Endothelial cell of umbilical vein (primary cell): ENCODE data around the gene ARSB.

Experiments used
- CTCF ChIP-seq, 2 donors: IDR thresholded peaks; 1 replicate in 1 of 2; 2 replicates in 1 of 2; pipeline ENCODE4 v1.5.1; 2011; ENCODE audit warnings: low read length in 2 of 2, mild to moderate bottlenecking in 2 of 2, moderate library complexity in 2 of 2, control low read depth in 1 of 2, inconsistent platforms in 1 of 2, low read depth in 1 of 2; ENCODE audit not compliant: insufficient read depth in 1 of 2; ENCODE audit errors: extremely low read depth in 1 of 2
- EZH2 ChIP-seq: IDR thresholded peaks from 2 replicates; pipeline ENCODE4 v1.6.1; 2012; ENCODE audit warnings: borderline replicate concordance, low read depth, mild to moderate bottlenecking, moderate library complexity, low read length, inconsistent platforms; ENCODE audit not compliant: severe bottlenecking
- POLR2A ChIP-seq: IDR thresholded peaks from 2 replicates; pipeline ENCODE4 v1.6.1; 2012; ENCODE audit warnings: low read depth, mild to moderate bottlenecking, control low read depth, low read length
- POLR2AphosphoS5 ChIP-seq: IDR thresholded peaks from 2 replicates; pipeline ENCODE4 v1.6.1; 2012; ENCODE audit warnings: low read depth, mild to moderate bottlenecking, control low read depth, low read length, moderate library complexity; ENCODE audit not compliant: insufficient read depth

- TF ChIP-seq CTCF (IDR thresholded peaks at IDR 0.05; ENCODE audit: extremely low read depth in 1 of 2, insufficient read depth in 1 of 2, low read depth in 1 of 2, low read length in 2 of 2) (no peak), POLR2A (no peak), POLR2AphosphoS5 (no peak), EZH2 (no peak)
Measured at GRCh38 chr5:78997090-78997489, 12.0 kb upstream of the ARSB start.
